HG02642 (cell line): ENCODE measurements around the gene ZFYVE1.
"Not testable (repeated sequence)": the region's sequence is repeated elsewhere in the genome, so short reads cannot be mapped to it uniquely, and the experiment has no call there.

ENCODE experiments used
- ATAC-seq: cut with Tn5 transposase; IDR thresholded peaks from one replicate; pipeline ENCODE4 v1.9.1; 2021; ENCODE audit warnings: mild to moderate bottlenecking; ENCODE audit not compliant: unreplicated experiment, poor library complexity

Gene ZFYVE1

GRCh38 chr14:73004641-73005040 lies 22.3 kb downstream of the ZFYVE1 start:
- ATAC-seq = not testable (repeated sequence)

GRCh38 chr14:73003681-73004080 lies 23.2 kb downstream of the ZFYVE1 start:
- ATAC-seq = no peak

DNA sequence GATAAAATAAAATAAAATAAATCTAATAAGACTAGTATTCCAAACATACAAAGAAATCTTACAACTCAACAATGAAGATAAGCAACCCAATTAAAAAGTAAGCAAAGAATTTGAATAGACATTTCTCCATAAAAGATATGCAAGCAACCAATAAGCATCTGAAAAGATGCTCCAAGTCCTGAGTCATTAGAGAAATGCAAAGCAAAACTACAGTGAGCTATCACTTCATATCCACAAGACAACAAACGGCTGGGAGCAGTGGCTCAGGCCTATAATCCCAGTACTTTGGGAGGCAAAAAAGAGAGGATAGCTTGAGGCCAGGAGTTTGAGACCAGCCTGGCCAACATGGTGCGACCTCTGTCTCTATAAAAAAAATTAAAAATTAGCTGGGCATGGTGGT lies 26.8 kb downstream of the ZFYVE1 start:
- no peak for ATAC-seq

DNA sequence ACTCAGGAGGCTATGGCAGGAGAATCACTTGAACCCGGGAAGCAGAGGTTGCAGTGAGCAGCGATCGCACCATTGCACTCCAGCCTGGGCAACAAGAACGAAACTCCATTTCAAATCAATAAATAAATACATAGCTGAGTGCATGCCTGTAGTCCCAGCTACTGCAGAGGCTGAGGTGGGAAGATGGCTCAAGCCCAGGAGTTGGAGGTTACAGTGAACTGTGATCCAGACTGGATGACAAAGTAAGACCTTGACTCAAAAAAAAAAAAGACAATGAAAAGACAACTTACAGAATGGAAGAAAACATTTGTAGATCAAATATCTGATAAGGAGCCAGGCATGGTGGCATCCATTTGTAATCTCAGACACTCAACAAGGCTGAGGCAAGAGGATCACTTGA lies 27.6 kb downstream of the ZFYVE1 start:
- ATAC-seq = no peak

DNA sequence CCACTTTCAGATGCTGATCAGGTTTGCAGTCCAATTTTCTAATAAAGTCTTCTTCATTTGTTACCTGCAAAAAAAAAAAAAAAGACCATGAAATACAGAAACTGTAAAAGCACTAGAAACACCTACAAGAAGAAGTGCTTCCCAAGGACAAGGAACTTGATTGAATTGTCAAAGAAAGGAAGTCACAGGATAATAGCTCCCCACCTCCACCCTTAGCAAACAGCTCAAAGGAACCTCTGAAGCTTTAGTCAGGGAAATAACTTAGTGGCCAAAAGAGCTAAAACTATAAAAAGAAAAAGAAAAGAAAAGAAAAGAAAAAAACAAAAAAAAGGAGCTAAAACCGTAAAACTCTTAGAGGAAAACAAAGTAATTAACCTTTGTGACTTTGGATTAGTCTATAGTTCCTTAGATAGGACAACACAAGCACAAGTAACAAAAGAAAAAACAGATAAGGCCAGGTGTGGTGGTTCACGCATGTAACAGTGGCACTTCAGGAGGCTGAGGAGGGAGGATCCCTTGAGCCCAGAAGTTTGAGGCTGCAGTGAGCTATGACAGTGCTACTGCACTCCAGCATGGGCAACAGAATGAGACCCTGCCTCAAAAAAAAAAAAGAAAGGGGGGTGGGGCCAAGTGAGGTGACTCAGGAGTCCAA lies 28.5 kb downstream of the ZFYVE1 start:
- no peak for ATAC-seq

DNA sequence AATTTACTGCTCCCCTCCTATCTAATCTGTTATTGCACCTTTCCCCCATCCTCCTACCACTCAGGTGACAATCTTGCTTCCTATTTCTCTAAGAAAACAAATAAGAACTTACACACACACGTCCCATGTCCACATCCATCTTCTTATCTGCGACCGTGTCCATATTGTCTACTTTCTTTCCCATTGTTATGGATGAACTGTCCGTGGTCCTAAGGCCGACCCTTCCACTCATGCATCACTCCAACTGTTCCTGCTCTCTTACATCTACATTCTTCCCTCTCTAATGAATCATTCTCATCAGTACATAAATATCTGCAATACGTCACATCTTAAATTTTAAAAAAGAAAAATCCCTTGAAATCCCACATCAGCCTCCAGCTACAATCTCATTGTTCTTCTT lies 30.0 kb downstream of the ZFYVE1 start:
- ATAC-seq = no peak

DNA sequence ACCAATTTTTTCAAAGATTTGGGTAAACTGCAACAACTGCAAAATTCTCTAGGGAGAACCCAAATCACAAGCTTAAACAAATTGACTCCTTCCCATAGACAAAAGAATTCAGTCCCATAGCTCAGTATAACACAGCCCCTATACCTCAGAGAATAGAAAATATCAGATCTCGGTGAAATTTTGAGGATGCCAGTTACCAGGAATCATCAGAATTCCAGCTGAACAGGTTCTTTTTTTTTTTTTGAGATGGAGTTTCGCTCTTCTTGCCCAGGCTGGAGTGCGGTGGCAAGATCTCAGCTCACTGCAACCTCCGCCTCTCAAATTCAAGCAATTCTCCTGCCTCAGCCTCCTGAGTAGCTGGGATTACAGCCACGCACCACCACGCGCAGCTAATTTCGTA lies 36.7 kb downstream of the ZFYVE1 start:
- no peak for ATAC-seq

DNA sequence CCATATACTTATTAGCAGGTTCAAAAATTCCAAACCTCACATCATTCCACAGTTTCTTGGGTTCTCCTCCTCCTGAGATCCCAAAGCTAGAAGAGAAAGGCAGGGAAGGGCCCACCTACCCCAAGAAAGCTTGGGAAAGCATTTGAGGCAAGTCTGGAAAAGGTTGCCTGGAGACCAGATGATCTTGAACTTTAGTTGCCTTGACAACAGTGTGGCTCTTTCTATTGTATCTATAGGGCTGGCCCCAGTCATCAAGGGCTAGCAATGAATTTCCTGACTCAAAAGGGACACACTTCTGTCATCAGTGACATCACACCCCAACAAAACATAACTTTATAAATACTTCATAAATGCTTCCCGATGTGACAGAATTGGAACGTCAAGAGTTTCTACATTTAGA lies 40.0 kb downstream of the ZFYVE1 start:
- ATAC-seq = no peak

DNA sequence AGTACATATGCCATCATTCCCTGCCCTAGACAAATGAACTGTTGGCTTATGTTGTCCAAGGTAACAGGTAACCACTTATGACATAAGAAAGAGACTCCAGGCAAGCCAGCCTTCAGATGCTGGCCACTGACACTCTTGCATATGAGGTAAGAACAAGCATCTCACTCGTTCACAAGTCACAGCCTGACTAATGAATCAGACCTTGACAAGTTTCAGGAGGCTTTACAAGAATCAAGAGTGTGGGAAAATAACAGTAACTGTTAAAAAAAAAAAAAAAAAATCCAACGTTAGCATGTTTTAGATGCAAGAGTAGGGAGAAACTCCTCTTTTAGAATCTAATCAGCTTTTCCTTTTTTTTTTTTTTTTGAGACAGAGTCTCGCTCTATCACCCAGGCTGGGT lies 40.7 kb downstream of the ZFYVE1 start:
- ATAC-seq = no peak

DNA sequence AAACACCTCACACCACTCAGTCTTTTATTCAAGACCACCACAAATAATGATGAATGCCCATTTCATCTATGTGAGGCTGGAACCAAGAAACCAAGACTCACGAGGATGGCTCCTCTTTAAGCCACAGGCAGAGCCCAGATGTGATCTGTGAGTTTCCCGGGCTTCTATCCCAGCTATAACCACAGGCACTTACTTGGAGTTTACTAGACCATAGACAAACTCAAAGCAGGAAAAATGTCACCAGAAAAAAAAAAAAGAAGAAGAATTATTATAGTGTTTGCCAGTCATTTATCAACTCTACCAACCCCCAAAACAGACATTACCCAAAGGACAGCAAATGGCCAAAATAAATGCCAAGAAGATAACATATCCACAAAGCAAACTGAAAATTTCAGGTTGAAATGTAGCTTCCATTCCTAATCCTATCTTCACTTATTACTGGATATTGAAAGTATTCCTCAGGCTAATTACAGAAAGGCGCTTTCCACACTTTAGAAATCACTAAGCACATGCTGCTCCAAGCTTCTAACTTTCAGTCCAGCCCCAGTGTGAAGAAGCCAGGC lies 44.7 kb downstream of the ZFYVE1 start:
- ATAC-seq = no peak

DNA sequence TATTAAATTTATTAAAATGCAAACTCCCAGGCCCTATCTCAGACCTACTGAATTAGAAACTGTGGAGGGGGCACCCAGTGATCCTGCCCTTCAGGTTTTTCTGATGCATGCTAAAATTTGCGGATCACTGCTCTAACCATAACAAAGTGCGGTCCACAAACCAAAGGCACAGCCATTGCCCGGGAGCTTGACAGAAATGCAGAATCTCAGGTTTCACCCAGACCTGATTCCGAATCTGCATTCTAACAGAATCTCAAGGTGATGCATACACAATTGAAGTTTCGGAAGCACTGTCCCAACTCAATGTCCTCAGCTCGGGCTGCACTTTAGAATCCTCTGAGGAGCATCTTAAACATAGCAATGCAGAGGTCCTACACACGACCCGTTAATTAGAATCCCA lies 46.0 kb downstream of the ZFYVE1 start:
- no peak for ATAC-seq

- no peak for ATAC-seq
Measured at GRCh38 chr14:72978856-72979255, 48.0 kb downstream of the ZFYVE1 start.

GRCh38 chr14:72975770-72976169 lies 51.1 kb downstream of the ZFYVE1 start:
- ATAC-seq = no peak

DNA sequence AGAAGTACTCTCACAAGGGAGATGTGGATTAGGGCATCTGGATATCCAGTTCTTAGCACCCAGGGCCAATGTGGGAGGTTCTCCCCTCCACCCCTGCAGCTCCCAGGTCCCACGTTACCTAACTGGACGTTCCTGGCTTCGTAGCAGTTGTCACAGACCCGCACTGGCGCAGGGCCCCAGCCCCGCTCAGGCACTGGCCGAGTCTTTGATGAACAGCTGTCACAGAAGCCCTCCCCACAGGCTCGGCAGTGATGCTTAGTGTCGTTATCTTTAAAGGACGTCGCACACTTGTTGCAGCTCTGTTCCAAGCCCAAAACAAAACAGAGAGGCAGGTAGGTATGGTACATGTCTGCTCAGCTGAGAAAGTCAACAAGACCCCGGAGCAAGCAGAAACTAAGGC lies 52.2 kb downstream of the ZFYVE1 start:
- ATAC-seq = no peak

DNA sequence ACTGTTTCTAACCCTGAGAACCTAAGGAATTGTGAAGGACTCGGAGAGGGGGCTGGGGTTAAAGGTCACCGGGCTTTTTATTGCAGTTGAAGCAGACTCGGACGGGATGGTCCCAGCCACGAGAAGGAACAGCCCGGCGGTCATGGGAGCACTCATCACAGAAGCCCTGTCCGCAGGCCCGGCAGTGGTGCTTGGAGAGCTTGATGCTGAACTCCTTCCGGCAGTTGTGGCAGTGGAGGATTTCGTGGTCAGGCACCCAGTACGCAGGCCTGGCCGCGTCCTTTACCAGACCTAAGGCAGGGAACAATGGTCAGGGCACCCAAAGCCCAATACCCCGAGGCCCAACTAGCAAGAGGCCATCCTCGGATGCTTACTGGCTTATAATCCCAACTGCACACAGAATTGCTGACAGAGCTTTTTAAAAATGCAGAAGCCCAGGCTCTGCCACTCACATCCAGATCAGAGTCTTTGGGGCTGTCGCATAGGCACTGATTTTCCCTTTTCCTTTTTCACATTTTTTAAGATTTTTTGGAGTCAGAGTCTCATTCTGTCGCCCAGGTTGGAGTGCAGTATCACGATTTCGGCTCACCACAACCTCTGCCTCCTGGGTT lies 56.0 kb downstream of the ZFYVE1 start:
- no peak for ATAC-seq

DNA sequence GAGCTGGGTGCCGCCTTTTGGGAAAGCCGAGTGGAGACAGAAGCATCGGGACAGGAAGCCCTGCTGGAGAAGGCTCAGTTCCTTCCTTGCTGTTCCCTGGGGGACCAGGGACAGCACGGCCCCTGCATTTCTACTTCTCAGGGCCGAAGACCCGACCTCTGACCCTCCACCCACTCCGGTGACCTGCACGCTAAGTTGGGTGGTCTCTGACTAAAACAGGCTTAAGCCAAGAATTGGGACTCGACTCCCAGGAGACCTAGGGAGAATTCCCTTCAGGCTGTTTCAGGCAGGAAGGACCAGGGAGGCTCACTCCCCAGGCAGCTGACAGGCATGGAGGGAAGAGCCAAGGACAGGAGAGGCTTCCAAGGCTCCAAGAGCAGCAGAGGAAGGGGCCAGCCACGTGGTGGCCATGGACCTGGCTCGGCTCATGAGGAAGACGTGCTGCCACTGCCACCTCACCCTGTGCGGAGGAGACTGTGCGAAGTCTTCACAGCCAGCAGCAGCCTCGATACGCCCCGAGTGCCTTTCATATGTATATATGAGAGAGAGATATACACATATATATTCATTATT lies 56.8 kb downstream of the ZFYVE1 start:
- no peak for ATAC-seq

GRCh38 chr14:72968316-72968715 lies 58.6 kb downstream of the ZFYVE1 start:
- no peak for ATAC-seq

- ATAC-seq = no peak
Measured at GRCh38 chr14:72966038-72966437, 60.9 kb downstream of the ZFYVE1 start.

DNA sequence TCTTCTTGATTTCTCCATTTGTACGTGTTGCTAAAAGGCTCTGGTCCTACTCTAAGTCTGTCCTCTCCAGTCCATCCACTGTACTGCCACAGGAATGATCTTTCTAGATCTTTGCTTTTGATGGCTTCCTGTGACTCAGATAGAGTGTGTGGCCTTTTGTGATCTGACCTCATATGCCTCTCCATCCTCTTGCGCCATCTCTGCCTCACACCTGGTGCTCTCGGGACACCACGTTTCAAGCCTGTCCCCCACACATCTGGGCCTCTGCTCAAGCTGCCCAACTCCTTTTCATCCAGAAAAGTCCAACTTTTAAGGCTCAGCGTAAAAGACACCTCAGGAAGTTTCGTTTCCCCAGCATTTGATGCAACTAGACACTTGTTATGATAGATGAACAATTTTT lies 61.7 kb downstream of the ZFYVE1 start:
- ATAC-seq = no peak

- ATAC-seq = no peak
Measured at GRCh38 chr14:72962829-72963312, 64.0 kb downstream of the ZFYVE1 start.

- ATAC-seq = not testable (repeated sequence)
Measured at GRCh38 chr14:72962336-72962754, 64.6 kb downstream of the ZFYVE1 start.
